ENCODE data around the gene ARL17A. TPM values are rescaled to one million over a fixed set of nuclear protein-coding genes. Genes with fewer than 3 reads are reported as not detected.
"Not testable (repeated sequence)": the region's sequence is repeated elsewhere in the genome, so short reads cannot be mapped to it uniquely, and the experiment has no call there.

The ARL17A gene
- total RNA-seq: 10 to 100 TPM in 1 of 2 donors, 1 to 10 TPM in 1; 8.6 to 14.7 TPM
- long read RNA-seq, donor 1, partial matches to known transcripts: 0 of 6 reads
- long read RNA-seq, donor 1, other reads (novel, unspliced or antisense): 6 of 6 reads
- long read RNA-seq, donor 2, partial matches to known transcripts: 0 of 24 reads
- long read RNA-seq, donor 2, other reads (novel, unspliced or antisense): 21 of 24 reads

- intact Hi-C loops (cut with DNase I): not testable (repeated sequence)
- peak; percentile 84 for DNase-seq (ENCODE audit: low spot score)
Measured at GRCh38 chr17:46579083-46580075, at the start of gene ARL17A. TSS of gene ARL17A (minus strand) at chr17:46579691. CDS start at chr17:46576322, 3,369 bp downstream.

- intact Hi-C loops (cut with DNase I): not testable (repeated sequence)
Measured at GRCh38 chr17:46628753-46629436, 49.4 kb upstream of the ARL17A start.

GRCh38 chr17:46627452-46627851, 48.0 kb upstream of the ARL17A start:
- intact Hi-C loops (cut with DNase I); DNase-seq (ENCODE audit: low spot score): not testable (repeated sequence)

More at GRCh38 chr17:46628753-46629436, 49.4 kb upstream of the ARL17A start:
- DNase-seq (ENCODE audit: low spot score): not testable (repeated sequence)

DNA sequence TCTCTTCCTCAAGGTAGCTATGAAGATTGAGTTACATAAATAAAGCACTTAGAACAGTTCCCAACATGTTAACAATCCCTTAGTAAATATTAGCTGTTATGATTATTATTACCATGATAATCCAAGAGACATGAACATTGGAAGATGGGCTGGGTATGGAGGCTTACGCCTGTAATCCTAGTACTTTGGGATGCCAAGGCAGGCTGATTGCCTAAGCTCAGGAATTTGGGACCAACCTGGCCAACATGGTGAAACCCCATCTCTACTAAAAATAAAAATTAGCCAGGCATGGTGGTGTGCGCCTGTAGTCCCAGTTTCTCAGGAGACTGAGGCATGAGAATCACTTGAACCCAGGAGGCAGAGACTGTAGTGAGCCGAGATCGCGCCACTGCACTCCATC, 45.2 kb upstream of the ARL17A start:
- DNase-seq (ENCODE audit: low spot score); intact Hi-C loops (cut with DNase I): not testable (repeated sequence)

GRCh38 chr17:46623790-46624189, 44.3 kb upstream of the ARL17A start:
- DNase-seq (ENCODE audit: low spot score); intact Hi-C loops (cut with DNase I): not testable (repeated sequence)

DNA sequence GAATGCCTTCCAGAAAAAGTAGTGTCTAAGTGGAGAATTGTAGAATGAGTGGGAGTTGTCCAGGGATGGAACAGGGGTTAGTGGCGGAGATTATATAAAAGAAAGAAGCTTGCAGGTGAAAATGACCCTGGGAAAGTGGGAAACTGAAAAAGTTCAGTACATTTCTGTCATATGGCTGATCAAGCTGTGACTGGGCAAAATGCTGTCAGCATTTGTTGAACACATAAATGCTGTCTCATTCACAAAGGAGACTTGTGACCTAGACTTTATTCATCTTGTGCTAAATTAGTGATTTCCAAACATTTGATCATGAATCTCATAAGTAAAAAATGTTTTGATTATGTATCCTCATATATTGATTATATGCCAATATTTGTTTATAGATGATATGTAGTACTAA, 39.5 kb upstream of the ARL17A start:
- intact Hi-C loops (cut with DNase I); DNase-seq (ENCODE audit: low spot score): not testable (repeated sequence)

- DNase-seq (ENCODE audit: low spot score); intact Hi-C loops (cut with DNase I): not testable (repeated sequence)
Measured at GRCh38 chr17:46617121-46617520, 37.6 kb upstream of the ARL17A start.

DNA sequence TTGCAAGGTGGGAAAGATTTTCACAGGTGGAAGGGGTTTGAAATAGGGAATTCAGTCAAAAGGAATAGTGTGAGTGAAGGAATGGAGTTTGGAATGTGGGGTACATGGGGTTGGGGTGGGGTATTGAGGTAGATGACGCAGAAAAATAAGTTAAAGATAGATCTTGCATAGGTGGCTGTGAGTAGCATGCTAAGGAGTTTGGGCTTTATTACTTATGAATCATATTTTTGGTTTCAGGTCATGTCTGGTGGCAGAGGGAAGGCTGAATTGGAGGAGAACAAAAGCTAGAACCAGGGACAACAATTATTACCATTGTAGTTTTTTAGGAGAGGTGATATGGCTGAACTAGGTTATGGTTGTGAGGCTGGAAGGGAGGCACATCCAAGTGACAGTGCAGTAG, 34.4 kb upstream of the ARL17A start:
- intact Hi-C loops (cut with DNase I); DNase-seq (ENCODE audit: low spot score): not testable (repeated sequence)

DNA sequence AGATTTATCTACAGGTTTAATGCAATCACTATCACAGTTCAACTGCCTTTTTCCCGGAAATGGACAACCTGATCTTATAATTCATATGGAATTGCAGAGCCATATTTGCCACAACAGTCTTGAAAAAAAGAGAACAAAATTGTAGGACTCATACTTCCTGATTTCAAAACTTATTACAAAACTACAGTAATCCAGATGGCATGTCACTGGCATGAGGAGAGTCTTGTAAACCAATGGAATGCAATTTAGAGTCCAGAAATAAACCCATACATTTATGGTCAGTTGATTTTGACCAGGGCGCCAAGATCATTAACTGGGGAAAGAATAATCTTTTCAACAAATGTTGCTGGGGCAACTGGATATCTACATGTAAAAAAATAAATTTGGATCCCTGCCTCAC, 31.8 kb upstream of the ARL17A start:
- intact Hi-C loops (cut with DNase I); DNase-seq (ENCODE audit: low spot score): not testable (repeated sequence)

DNA sequence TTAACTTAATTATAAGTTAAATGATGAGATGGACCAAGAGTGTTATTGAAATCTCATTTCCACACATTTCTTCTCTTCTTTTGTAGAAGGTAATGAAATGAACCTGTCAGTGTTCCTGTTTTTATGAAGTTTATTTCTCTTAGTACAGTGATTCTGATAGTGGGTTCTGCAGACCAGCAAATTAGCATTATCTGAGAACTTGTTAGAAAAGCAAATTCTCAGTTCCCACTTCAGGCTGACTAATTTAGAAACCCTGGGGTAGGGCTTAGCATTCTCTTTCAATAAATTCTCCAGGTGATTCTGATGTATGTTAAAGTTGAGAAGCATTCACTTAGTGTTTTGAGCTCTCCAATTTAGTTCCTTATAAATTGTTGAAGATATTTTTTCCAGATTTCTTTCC, 23.6 kb upstream of the ARL17A start:
- intact Hi-C loops (cut with DNase I); DNase-seq (ENCODE audit: low spot score): not testable (repeated sequence)

DNA sequence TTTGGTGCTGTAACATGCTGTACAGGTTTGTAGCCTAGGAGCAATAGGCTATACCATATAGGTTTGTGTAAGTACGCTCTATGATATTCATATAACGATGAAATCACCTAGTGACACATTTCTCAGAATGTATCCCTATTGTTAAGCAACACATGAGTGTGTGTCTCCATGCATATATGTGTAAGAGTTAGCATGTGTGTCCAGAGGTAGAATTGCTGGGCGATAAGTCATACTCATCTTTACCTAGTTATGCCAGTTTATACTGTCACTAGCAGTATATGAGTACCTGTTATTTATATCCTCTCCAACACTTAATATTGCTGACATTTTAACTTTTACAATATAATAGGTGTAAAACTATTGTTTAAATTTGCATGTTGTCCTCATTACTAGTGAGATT, 21.3 kb upstream of the ARL17A start:
- intact Hi-C loops (cut with DNase I); DNase-seq (ENCODE audit: low spot score): not testable (repeated sequence)

- DNase-seq (ENCODE audit: low spot score); intact Hi-C loops (cut with DNase I): not testable (repeated sequence)
Measured at GRCh38 chr17:46598344-46598931, 18.9 kb upstream of the ARL17A start.

- intact Hi-C loops (cut with DNase I); DNase-seq (ENCODE audit: low spot score): not testable (repeated sequence)
Measured at GRCh38 chr17:46591332-46591731, 11.8 kb upstream of the ARL17A start.

GRCh38 chr17:46590157-46591146, 11.0 kb upstream of the ARL17A start, which contains the start of gene NSF:
TSS of gene NSF (plus strand) at chr17:46590669. CDS start at chr17:46590776, 107 bp downstream.
- intact Hi-C loops (cut with DNase I); DNase-seq (ENCODE audit: low spot score): not testable (repeated sequence)

- intact Hi-C loops (cut with DNase I): not testable (repeated sequence)
Measured at GRCh38 chr17:46585444-46585843, 6.0 kb upstream of the ARL17A start.

GRCh38 chr17:46580082-46580481, 591 bp upstream of the ARL17A start:
- intact Hi-C loops (cut with DNase I): not testable (repeated sequence)

More at GRCh38 chr17:46585444-46585843, 6.0 kb upstream of the ARL17A start:
- not testable (repeated sequence) for DNase-seq (ENCODE audit: low spot score)

GRCh38 chr17:46571796-46572195, 7.7 kb downstream of the ARL17A start:
- DNase-seq (ENCODE audit: low spot score); intact Hi-C loops (cut with DNase I): not testable (repeated sequence)

More at GRCh38 chr17:46580082-46580481, 591 bp upstream of the ARL17A start:
- not testable (repeated sequence) for DNase-seq (ENCODE audit: low spot score)

DNA sequence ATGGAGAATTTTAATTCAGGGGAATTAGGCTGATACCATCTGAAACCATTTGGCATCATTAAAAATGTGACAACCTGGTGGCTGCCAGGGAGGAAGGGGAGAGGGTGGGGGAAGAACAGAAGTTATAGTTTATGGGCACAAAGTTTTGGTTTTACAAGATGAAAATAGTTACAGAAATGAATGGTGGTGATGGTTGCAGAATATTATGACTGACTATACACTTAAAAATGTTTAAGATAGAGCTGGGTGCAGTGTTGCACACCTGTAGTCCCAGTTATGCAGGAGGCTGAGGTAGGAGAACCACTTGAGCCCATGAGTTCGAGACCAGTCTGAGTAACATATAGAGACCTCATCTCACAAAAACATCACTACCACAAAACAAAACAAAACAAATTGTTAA, 12.5 kb downstream of the ARL17A start:
- intact Hi-C loops (cut with DNase I); DNase-seq (ENCODE audit: low spot score): not testable (repeated sequence)

Data from posterior vena cava (tissue), 2 donors.